Stimulated activated CD4-positive, alpha-beta T cell treated with anti-CD3 and anti-CD28 coated beads, Interleukin-4, amount 100 ng/mL, for 4 hours (primary cell): ENCODE data around the gene MSH5.

ENCODE experiments used
- DNase-seq, 2 experiments: peaks; one replicate each; pipeline ENCODE4 v3.0.0-alpha.2; 2020

Gene MSH5

GRCh38 chr6:31761343-31761742 is 21.5 kb downstream of the MSH5 start:
- no peak for DNase-seq

GRCh38 chr6:31762356-31762755 is 22.6 kb downstream of the MSH5 start, which contains the start of gene SAPCD1:
TSS of gene SAPCD1 (plus strand) at chr6:31762656. CDS start at chr6:31763055, 399 bp downstream.
- DNase-seq = no peak

GRCh38 chr6:31762878-31763618 is 23.2 kb downstream of the MSH5 start:
- DNase-seq = no peak

GRCh38 chr6:31763619-31763940 is 23.8 kb downstream of the MSH5 start:
- no peak for DNase-seq

- no peak for DNase-seq
These were observed 24.4 kb downstream of the MSH5 start for GRCh38 chr6:31764198-31764597.

- no peak for DNase-seq
These were observed 25.7 kb downstream of the MSH5 start for GRCh38 chr6:31765559-31765909.

GRCh38 chr6:31765910-31766794 is 26.3 kb downstream of the MSH5 start:
- no peak for DNase-seq

- no peak for DNase-seq
These were observed 27.4 kb downstream of the MSH5 start for GRCh38 chr6:31767096-31767645.

- DNase-seq = no peak
These were observed 28.8 kb downstream of the MSH5 start for GRCh38 chr6:31768363-31769257.

- peak; percentile 73 to 75 for DNase-seq
These were observed 30.0 kb downstream of the MSH5 start for GRCh38 chr6:31769684-31770371.

- DNase-seq = no peak
These were observed 31.1 kb downstream of the MSH5 start for GRCh38 chr6:31770860-31771259.

GRCh38 chr6:31771992-31772358 is 32.2 kb downstream of the MSH5 start:
- peak in 1 of 2 experiments; percentile 76 for DNase-seq

GRCh38 chr6:31775184-31775583 is 35.4 kb downstream of the MSH5 start:
- no peak for DNase-seq

- DNase-seq = no peak
These were observed 36.1 kb downstream of the MSH5 start for GRCh38 chr6:31775633-31776484.

- no peak for DNase-seq
These were observed 36.7 kb downstream of the MSH5 start for GRCh38 chr6:31776485-31776988.

GRCh38 chr6:31776989-31777666 is 37.3 kb downstream of the MSH5 start, which contains the start of gene VWA7:
TSS of gene VWA7 (minus strand) at chr6:31777328. CDS start at chr6:31776779, 549 bp downstream.
- peak; percentile 80 to 85 for DNase-seq

- DNase-seq = no peak
These were observed 37.9 kb downstream of the MSH5 start for GRCh38 chr6:31777667-31778050.

- no peak for DNase-seq
These were observed 38.4 kb downstream of the MSH5 start for GRCh38 chr6:31778193-31778592.

- DNase-seq = no peak
These were observed 39.4 kb downstream of the MSH5 start for GRCh38 chr6:31778999-31779885.
